K562 (cell line): Measurements from ENCODE around the gene PRPSAP1. TPM values are rescaled to one million over a fixed set of nuclear protein-coding genes. Genes with fewer than 3 reads are reported as not detected.

Experiments
- CREM ChIP-seq: IDR thresholded peaks from 2 replicates; pipeline ENCODE4 v1.6.1; 2014; ENCODE audit warnings: antibody characterized with exemption, low read depth
- ESRRA ChIP-seq: fragments of 450-650 bp; IDR thresholded peaks from 2 replicates; pipeline ENCODE4 v1.6.1; 2014; ENCODE audit warnings: low read depth, mild to moderate bottlenecking, moderate library complexity, borderline replicate concordance
- HCFC1 ChIP-seq: IDR thresholded peaks from 2 replicates; pipeline ENCODE4 v1.6.1; 2012; ENCODE audit warnings: low read depth, low read length, improper control_type of control experiment
- NFE2L1 ChIP-seq: fragments of 450-650 bp; IDR thresholded peaks from 2 replicates; pipeline ENCODE4 v1.6.1; 2016; ENCODE audit warnings: missing genetic modification characterization, low read depth, mild to moderate bottlenecking, missing compliant biosample characterization, moderate library complexity, borderline replicate concordance
- NR1H2 ChIP-seq: sonication (generic); formaldehyde crosslinking; IDR thresholded peaks from 2 replicates; pipeline ENCODE4 v1.4.0; 2020; ENCODE audit warnings: mild to moderate bottlenecking, missing genetic modification reagents
- NRF1 ChIP-seq, 2 experiments: fragments of 450-650 bp; IDR thresholded peaks in 1 of 2; conservative IDR thresholded peaks in 1 of 2; 2 replicates each; pipeline ENCODE4 v1.6.1; 2014; ENCODE audit warnings: mild to moderate bottlenecking in 2 of 2
- POLR2A ChIP-seq: fragments of 450-650 bp; conservative IDR thresholded peaks from 2 replicates; pipeline ENCODE4 v1.6.1; 2016
- POLR2AphosphoS2 ChIP-seq: IDR thresholded peaks from 2 replicates; pipeline ENCODE4 v1.6.1; 2012; ENCODE audit warnings: low read length, improper control_type of control experiment
- POLR2G ChIP-seq: fragments of 200-400 bp; formaldehyde crosslinking; IDR thresholded peaks from 2 replicates; pipeline ENCODE4 v1.6.1; 2017; ENCODE audit warnings: low read depth, mild to moderate bottlenecking, antibody characterized with exemption, low read length, moderate library complexity
- PURB ChIP-seq: sonication (generic); formaldehyde crosslinking; IDR thresholded peaks from 2 replicates; pipeline ENCODE4 v1.9.0; 2021; ENCODE audit warnings: low read depth, mild to moderate bottlenecking, missing genetic modification reagents
- SMARCE1 ChIP-seq: fragments of 450-650 bp; IDR thresholded peaks from 2 replicates; pipeline ENCODE4 v1.7.1; 2016; ENCODE audit warnings: mild to moderate bottlenecking
- STAT5B ChIP-seq: fragments of 250-450 bp; sonication (Bioruptor Pico); IDR thresholded peaks from 2 replicates; pipeline ENCODE4 v1.8.0; 2021; ENCODE audit warnings: mild to moderate bottlenecking, inconsistent platforms
- SUPT5H ChIP-seq: fragments of 450-650 bp; IDR thresholded peaks from 2 replicates; pipeline ENCODE4 v1.6.1; 2016
- TAF15 ChIP-seq: fragments of 200-400 bp; formaldehyde crosslinking; IDR thresholded peaks from 2 replicates; pipeline ENCODE4 v1.6.1; 2017; ENCODE audit warnings: mild to moderate bottlenecking, low read depth, low read length, moderate library complexity
- TCF7L2 ChIP-seq: fragments of 150-350 bp; IDR thresholded peaks from 2 replicates; pipeline ENCODE4 v1.6.1; 2016; ENCODE audit warnings: low read depth, mild to moderate bottlenecking, low read length, moderate library complexity
- YY1 ChIP-seq, 3 experiments: IDR thresholded peaks; 2 replicates each; pipeline ENCODE4 v1.6.1; 2011; ENCODE audit warnings: low read length in 2 of 3, mild to moderate bottlenecking in 2 of 3, moderate library complexity in 2 of 3, borderline replicate concordance in 1 of 3, control low read depth in 1 of 3, low read depth in 1 of 3; ENCODE audit not compliant: insufficient read depth in 3 of 3, insufficient replicate concordance in 2 of 3, control insufficient read depth in 1 of 3, insufficient read length in 1 of 3; ENCODE audit errors: extremely low read depth in 1 of 3
- ZC3H11A ChIP-seq: IDR thresholded peaks from 2 replicates; pipeline ENCODE4 v1.6.1; 2012; ENCODE audit warnings: low read depth, low read length, improper control_type of control experiment
- ZKSCAN8 ChIP-seq: fragments of 200-800 bp; sonication (Bioruptor generic); IDR thresholded peaks from 2 replicates; pipeline ENCODE4 v1.6.1; 2016; ENCODE audit warnings: missing genetic modification characterization, missing compliant biosample characterization
- ZNF431 ChIP-seq: sonication (generic); formaldehyde crosslinking; IDR thresholded peaks from 2 replicates; pipeline ENCODE4 v1.8.0; 2022; ENCODE audit warnings: mild to moderate bottlenecking, missing genetic modification reagents
- ZSCAN29 ChIP-seq: fragments of 450-650 bp; IDR thresholded peaks from 2 replicates; pipeline ENCODE4 v1.6.1; 2017
- polyA plus RNA-seq, 8 experiments: library from polyadenylated mRNA; depleted of rRNA in 4 of 8; stranded (reverse) in 5 of 8; unstranded in 3 of 8; fragments of >200 nt; fragmentation: Nextera tagmentation in 2 of 8; fragmentation: Illumina TruSeq in 1 of 8; extraction: Ambion mirVana in 2 of 8; extraction: Trizol in 1 of 8; gene quantifications; 2 replicates each; pipeline versions ENCODE4 v1.2.1 to v1.2.3, GENCODE V29; 2011 to 2014; ENCODE audit warnings: inconsistent platforms in 1 of 8, missing spikeins in 1 of 8
- total RNA-seq, 7 experiments: library from RNA; depleted of rRNA in 6 of 7; stranded (reverse); fragments of >200 nt in 6 of 7; fragmentation: Illumina TruSeq in 2 of 7; extraction: Trizol in 2 of 7; gene quantifications; 2 replicates each; pipeline versions ENCODE4 v1.2.1 to v1.2.3, GENCODE V29; 2011 to 2021; ENCODE audit warnings: low replicate concordance in 1 of 7
- TF ChIP-seq, protein P1 (sequence below), 3 experiments: fragments of 200-800 bp in 1 of 3; sonication (Bioruptor generic) in 1 of 3; sonication (generic) in 1 of 3; formaldehyde crosslinking in 1 of 3; IDR thresholded peaks; 2 replicates each; pipeline versions ENCODE4 v1.6.1 to v1.8.0; 2016 to 2022; ENCODE audit warnings: mild to moderate bottlenecking in 2 of 3, missing compliant biosample characterization in 2 of 3, missing genetic modification characterization in 2 of 3, missing genetic modification reagents in 1 of 3
- TF ChIP-seq, protein P2 (sequence below): fragments of 250-450 bp; sonication (Bioruptor Pico); IDR thresholded peaks from 2 replicates; pipeline ENCODE4 v1.4.0; 2020; ENCODE audit warnings: borderline replicate concordance
- TF ChIP-seq, protein P3 (sequence below), 3 experiments: IDR thresholded peaks in 2 of 3; conservative IDR thresholded peaks in 1 of 3; 2 replicates each; pipeline ENCODE4 v1.5.1; 2011 to 2012; ENCODE audit warnings: low read length in 3 of 3, mild to moderate bottlenecking in 3 of 3, control low read depth in 2 of 3, improper control_type of control experiment in 1 of 3, inconsistent platforms in 1 of 3, low read depth in 1 of 3, mixed read lengths in 1 of 3, moderate library complexity in 1 of 3; ENCODE audit not compliant: insufficient read depth in 2 of 3

Gene PRPSAP1
- total and polyA plus RNA-seq, 9 of the 15 experiments (the other 6 are each of a cell fraction or from before 2014, with no cell fraction given): 21.9 to 77.1 (median 40.8) TPM

DNA sequence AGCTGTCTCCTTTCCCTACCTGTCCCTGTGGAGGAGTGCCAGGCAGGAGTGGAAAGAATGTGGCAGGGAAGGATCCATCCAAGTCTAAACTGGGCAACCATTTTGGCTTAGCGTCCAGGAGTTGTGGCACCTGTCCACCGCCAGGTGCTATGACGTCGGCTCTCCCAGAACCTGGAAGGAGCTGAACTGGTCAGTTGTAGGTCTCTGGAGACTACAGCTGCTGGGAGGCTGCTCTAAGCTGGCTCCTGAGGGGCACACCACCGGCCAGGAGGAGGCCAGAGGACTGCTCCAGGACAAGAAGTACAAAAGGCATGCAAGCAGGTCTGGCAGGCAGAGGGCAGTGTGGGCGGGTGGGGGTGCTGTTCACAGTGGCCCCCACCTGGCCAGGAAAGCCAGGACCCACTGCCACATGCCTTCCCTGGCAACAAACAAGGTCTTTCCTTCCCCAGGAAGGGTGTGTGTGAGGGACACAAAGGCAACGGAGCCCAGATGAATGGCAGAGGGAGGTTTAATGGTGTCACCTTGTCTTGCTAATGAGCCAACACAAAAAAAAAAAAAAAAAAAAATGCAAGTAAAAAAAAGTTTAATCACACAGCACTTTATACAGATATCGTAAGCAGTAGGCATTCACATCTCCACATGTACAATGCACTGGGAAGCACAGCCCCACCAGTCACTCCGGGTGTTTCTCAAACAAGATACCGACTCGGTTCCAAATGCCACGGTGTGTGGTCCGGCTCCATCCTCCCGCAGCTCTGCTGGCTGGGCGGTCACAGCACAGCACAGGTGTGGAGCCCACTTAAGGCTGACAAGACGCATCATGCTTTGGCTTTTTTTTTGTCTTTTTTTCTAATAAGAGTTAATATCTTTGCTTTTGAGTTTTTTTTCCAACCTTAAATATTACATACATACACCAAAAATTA lies 35.5 kb upstream of the PRPSAP1 start (continued):
- TF ChIP-seq, protein P1, sequence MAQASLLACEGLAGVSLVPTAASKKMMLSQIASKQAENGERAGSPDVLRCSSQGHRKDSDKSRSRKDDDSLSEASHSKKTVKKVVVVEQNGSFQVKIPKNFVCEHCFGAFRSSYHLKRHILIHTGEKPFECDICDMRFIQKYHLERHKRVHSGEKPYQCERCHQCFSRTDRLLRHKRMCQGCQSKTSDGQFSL (CRISPR knock-in tag; IDR thresholded peaks at IDR 0.05): peak; percentile 66; the same call in 1 of the 2 replicates
- TF ChIP-seq, protein P1 (tag; IDR thresholded peaks at IDR 0.05): no peak
- TF ChIP-seq, protein P2, sequence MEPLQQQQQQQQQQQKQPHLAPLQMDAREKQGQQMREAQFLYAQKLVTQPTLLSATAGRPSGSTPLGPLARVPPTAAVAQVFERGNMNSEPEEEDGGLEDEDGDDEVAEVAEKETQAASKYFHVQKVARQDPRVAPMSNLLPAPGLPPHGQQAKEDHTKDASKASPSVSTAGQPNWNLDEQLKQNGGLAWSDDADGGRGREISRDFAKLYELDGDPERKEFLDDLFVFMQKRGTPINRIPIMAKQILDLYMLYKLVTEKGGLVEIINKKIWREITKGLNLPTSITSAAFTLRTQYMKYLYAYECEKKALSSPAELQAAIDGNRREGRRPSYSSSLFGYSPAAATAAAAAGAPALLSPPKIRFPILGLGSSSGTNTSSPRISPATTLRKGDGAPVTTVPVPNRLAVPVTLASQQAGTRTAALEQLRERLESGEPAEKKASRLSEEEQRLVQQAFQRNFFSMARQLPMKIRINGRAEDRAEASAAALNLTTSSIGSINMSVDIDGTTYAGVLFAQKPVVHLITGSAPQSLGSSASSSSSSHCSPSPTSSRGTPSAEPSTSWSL (CRISPR knock-in tag): no peak
- TF ChIP-seq POLR2G (peak; percentile 51; the same call in 1 of the 2 replicates), ZNF431 (CRISPR knock-in tag) (no peak), SUPT5H (0 out of 2 replicates have a peak, but pooled peaks have one; percentile 53), POLR2AphosphoS2 (0 out of 2 replicates have a peak, but pooled peaks have one; percentile 6), POLR2A (peak; percentile 55), ZKSCAN8 (CRISPR knock-in tag) (no peak), HCFC1 (no peak), ZC3H11A (no peak), PURB (CRISPR knock-in tag) (no peak), SMARCE1 (no peak), CREM (no peak), NRF1 (conservative IDR thresholded peaks at IDR 0.05 in 1 of 2, IDR thresholded peaks at IDR 0.05 in 1 of 2) (no peak), NR1H2 (CRISPR knock-in tag) (no peak), ESRRA (no peak), ZSCAN29 (no peak), TAF15 (no peak), STAT5B (CRISPR knock-in tag) (no peak), YY1 (IDR thresholded peaks at IDR 0.05; ENCODE audit: borderline replicate concordance in 1 of 3, control insufficient read depth in 1 of 3, extremely low read depth in 1 of 3, insufficient read depth in 3 of 3, insufficient read length in 1 of 3, insufficient replicate concordance in 2 of 3, low read depth in 1 of 3, low read length in 2 of 3) (no peak), TCF7L2 (no peak), NFE2L1 (tag) (no peak)
- TF ChIP-seq, protein P3, sequence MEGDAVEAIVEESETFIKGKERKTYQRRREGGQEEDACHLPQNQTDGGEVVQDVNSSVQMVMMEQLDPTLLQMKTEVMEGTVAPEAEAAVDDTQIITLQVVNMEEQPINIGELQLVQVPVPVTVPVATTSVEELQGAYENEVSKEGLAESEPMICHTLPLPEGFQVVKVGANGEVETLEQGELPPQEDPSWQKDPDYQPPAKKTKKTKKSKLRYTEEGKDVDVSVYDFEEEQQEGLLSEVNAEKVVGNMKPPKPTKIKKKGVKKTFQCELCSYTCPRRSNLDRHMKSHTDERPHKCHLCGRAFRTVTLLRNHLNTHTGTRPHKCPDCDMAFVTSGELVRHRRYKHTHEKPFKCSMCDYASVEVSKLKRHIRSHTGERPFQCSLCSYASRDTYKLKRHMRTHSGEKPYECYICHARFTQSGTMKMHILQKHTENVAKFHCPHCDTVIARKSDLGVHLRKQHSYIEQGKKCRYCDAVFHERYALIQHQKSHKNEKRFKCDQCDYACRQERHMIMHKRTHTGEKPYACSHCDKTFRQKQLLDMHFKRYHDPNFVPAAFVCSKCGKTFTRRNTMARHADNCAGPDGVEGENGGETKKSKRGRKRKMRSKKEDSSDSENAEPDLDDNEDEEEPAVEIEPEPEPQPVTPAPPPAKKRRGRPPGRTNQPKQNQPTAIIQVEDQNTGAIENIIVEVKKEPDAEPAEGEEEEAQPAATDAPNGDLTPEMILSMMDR (IDR thresholded peaks at IDR 0.05 in 2 of 3, conservative IDR thresholded peaks at IDR 0.05 in 1 of 3; ENCODE audit: insufficient read depth in 2 of 3, low read depth in 1 of 3, low read length in 3 of 3): peak in 1 of 3 experiments; percentile 41; a peak in 3 of 6 replicates
